CD8-positive, alpha-beta memory T cell (primary cell): ENCODE results near the gene PRKCSH. TPM values are rescaled to one million over a fixed set of nuclear protein-coding genes. Genes with fewer than 3 reads are reported as not detected.

Experiments used
- CTCF ChIA-PET: fragments of 350-600 bp; sonication (Branson Sonifier 250); formaldehyde crosslinking; loops from one replicate; lab custom pipeline; 2021; ENCODE audit warnings: antibody characterized with exemption; lab: Charles Lee
- POLR2A ChIA-PET: fragments of 350-600 bp; sonication (Branson Sonifier 250); formaldehyde crosslinking; loops from one replicate; lab custom pipeline; 2021; ENCODE audit warnings: antibody characterized with exemption; lab: Charles Lee
- DNase-seq, 5 donors: peaks; one replicate each; pipeline versions ENCODE4 v3.0.0 to v3.0.0-alpha.2; 2020 to 2022; ENCODE audit warnings: mixed read lengths in 1 of 5
- H3K27ac ChIP-seq: one replicate; pipeline ENCODE4 v1.7.0; 2013; ENCODE audit warnings: low read depth, mild to moderate bottlenecking, low read length, moderate library complexity
- H3K27me3 ChIP-seq: 2 replicates; pipeline ENCODE4 v1.7.0; 2013; ENCODE audit warnings: low read length, mild to moderate bottlenecking; ENCODE audit not compliant: insufficient read depth, poor library complexity, severe bottlenecking
- H3K36me3 ChIP-seq: 2 replicates; pipeline ENCODE4 v1.7.0; 2013; ENCODE audit warnings: mild to moderate bottlenecking, low read length, moderate library complexity; ENCODE audit not compliant: insufficient read depth
- H3K4me1 ChIP-seq: 2 replicates; pipeline ENCODE4 v1.7.0; 2013; ENCODE audit warnings: mild to moderate bottlenecking, low read length, moderate library complexity; ENCODE audit not compliant: insufficient read depth
- H3K4me3 ChIP-seq: 2 replicates; pipeline ENCODE4 v1.7.0; 2013; ENCODE audit warnings: mild to moderate bottlenecking, low read length
- H3K9me3 ChIP-seq: 2 replicates; pipeline ENCODE4 v1.7.0; 2013; ENCODE audit warnings: mild to moderate bottlenecking, low read length
- H3K27ac Mint-ChIP-seq, 8 donors: one replicate each; pipeline ENCODE4 v1.8.0; 2020 to 2021; ENCODE audit warnings: mixed read lengths in 8 of 8, mild to moderate bottlenecking in 6 of 8, inconsistent platforms in 3 of 8, moderate library complexity in 3 of 8
- H3K27me3 Mint-ChIP-seq, 2 donors: one replicate each; pipeline ENCODE4 v1.8.0; 2020 to 2021; ENCODE audit warnings: mixed read lengths in 2 of 2, mild to moderate bottlenecking in 1 of 2, moderate library complexity in 1 of 2
- H3K36me3 Mint-ChIP-seq, 3 donors: one replicate each; pipeline ENCODE4 v1.8.0; 2020 to 2021; ENCODE audit warnings: mixed read lengths in 3 of 3, inconsistent platforms in 1 of 3, mild to moderate bottlenecking in 1 of 3
- H3K4me1 Mint-ChIP-seq, 3 donors: one replicate each; pipeline ENCODE4 v1.8.0; 2020 to 2021; ENCODE audit warnings: mixed read lengths in 3 of 3, inconsistent platforms in 1 of 3, mild to moderate bottlenecking in 1 of 3
- H3K4me3 Mint-ChIP-seq, 7 donors: one replicate each; pipeline ENCODE4 v1.8.0; 2020 to 2021; ENCODE audit warnings: mixed read lengths in 7 of 7, mild to moderate bottlenecking in 6 of 7, moderate library complexity in 4 of 7, inconsistent platforms in 2 of 7
- H3K9me3 Mint-ChIP-seq, 5 donors: one replicate each; pipeline ENCODE4 v1.8.0; 2020 to 2022; ENCODE audit warnings: mixed read lengths in 5 of 5, mild to moderate bottlenecking in 3 of 5, moderate library complexity in 2 of 5, inconsistent platforms in 1 of 5
- polyA plus RNA-seq: library from polyadenylated mRNA; unstranded; fragments of 300-500 nt; fragmentation: Illumina TruSeq; gene quantifications from one replicate; pipeline ENCODE4 v1.2.3, GENCODE V29; 2021
- total RNA-seq, 2 experiments: library from RNA; stranded (reverse); gene quantifications; one replicate each; pipeline ENCODE4 v1.2.3, GENCODE V29; 2021

The PRKCSH gene
- total and polyA plus RNA-seq, 3 experiments from 2014 or later: 60.7 to 272 (median 262) TPM

DNA sequence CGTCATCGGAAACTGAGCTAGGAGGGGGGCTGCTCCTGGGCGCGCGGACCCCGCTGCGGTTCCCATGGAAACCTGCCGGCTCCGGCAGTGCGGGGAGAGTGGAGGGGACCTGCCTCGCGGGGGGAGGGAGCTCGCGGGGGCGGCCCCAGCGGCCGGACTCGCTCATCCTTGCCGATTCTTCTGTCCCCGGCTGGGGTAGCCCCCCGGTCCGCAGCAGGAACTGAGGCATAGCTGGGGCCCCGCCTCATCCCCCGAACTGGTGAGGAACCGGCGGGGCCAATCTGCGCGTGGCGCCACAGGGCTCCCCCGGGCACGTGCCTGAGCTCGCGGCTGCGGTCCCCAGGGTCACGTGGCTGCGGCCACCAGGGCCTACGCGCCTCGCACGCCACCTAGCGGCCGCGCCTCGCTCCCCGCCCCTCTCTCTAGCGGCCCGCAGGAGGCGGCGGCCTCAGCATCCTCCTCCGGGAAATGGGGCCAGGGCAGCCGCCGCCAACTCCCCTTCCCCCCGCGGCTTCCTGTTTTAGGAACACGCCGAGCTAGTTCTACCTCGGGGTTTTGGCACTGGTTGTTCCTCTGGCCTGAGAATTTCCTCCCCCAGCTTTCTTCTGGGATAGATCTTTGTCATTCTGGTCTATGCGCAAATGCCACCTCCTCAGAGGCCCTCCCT lies 47.1 kb downstream of the PRKCSH start:
- H3K4me3 ChIP-seq: peak overlapping the region; percentile 39
- H3K36me3 ChIP-seq: no peaks in the 10 kb centered on the region
- no peaks in the 10 kb centered on the region for H3K9me3 ChIP-seq
- H3K27ac ChIP-seq: no peak overlapping the region
- Mint-ChIP-seq H3K9me3 (no peaks in the 10 kb centered on the region), H3K27ac (peak overlapping the region in 4 of 8 donors; percentile 34 to 52 (median 48)), H3K27me3 (peaks cover 26 to 28% of the 10 kb centered on the region in 2 donors), H3K4me3 (peak overlapping the region; percentile 38 to 79 (median 61)), H3K4me1 (peaks cover 19 to 26% (median 25%) of the 10 kb centered on the region in 3 donors), H3K36me3 (peaks cover 0 to 17% (median 1%) of the 10 kb centered on the region in 3 donors)
- ChIA-PET CTCF (interaction anchor here (0.6 to 3.3 kb wide), 36 partner anchors 9 to 447 kb away, joined by 3 to 35 read pairs (median 4); partner anchors contain the start of genes CCDC159, ECSIT, ELOF1 and EPOR), POLR2A (interaction anchor here (0.5 to 1.7 kb wide), 6 partner anchors 23 to 851 kb away, joined by 3 to 9 read pairs (median 3); partner anchors contain the start of genes PRKCSH, ZNF563 and ZNF653)
- H3K27me3 ChIP-seq: peaks cover 15% of the 10 kb centered on the region
- H3K4me1 ChIP-seq: peaks cover 23% of the 10 kb centered on the region
- peak; percentile 80 to 89 (median 85) for DNase-seq

DNA sequence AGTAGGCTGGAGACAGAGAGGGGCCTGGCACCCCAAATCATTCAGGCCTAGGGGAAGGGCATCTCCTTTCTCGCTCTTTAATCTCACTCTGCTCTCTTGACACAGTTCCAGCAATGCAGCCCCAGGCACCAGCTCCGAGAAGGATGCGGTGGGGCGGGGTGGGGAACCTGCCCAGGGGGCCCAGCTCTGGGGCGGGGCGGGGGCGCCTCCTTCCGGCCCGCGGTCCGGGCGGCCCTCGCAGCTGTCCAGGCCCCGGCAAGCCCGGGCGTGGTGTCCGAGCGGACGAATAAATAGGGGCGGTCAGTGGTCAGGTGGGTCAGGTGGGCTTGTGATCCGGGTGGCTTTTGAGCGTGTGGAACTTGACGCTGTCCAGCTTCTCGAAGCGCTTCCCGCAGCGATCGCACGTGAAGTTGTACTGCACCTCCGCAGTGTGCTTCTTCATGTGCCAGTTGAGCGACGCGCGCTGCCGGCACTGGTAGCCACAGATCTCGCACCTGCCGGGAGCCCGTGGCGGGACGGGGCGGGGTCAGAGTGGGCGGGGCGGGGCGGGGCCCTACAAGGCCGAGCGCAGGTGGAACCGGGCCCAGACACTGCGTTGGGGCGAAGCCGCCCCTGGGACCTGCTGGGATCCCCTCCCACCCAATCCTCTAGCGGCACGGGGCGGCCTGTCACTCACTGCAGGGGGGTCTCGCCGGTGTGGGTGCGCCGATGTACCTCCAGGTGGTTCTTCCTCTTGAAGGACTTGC lies 48.1 kb downstream of the PRKCSH start:
- Mint-ChIP-seq H3K9me3 (no peaks in the 10 kb centered on the region), H3K4me1 (peaks cover 19 to 26% (median 25%) of the 10 kb centered on the region in 3 donors), H3K4me3 (peak overlapping the region in 1 of 7 donors; percentile 20), H3K36me3 (peaks cover 0 to 19% (median 1%) of the 10 kb centered on the region in 3 donors), H3K27ac (no peak overlapping the region), H3K27me3 (peaks cover 21 to 26% of the 10 kb centered on the region in 2 donors)
- Histone ChIP-seq H3K36me3 (no peaks in the 10 kb centered on the region), H3K9me3 (no peaks in the 10 kb centered on the region), H3K27ac (no peak overlapping the region), H3K4me1 (peaks cover 23% of the 10 kb centered on the region), H3K27me3 (peaks cover 15% of the 10 kb centered on the region), H3K4me3 (no peak overlapping the region)
- DNase-seq: no peak
- CTCF ChIA-PET: interaction anchor here (1.0 to 3.3 kb wide), 16 partner anchors 8 to 357 kb away, joined by 3 to 35 read pairs (median 6); partner anchors contain the start of genes CCDC159, ECSIT, EPOR and SWSAP1
- POLR2A ChIA-PET: interaction anchor here (1.1 to 1.7 kb wide), 3 partner anchors 48 to 108 kb away, joined by 3 to 9 read pairs (median 5); partner anchors contain the start of gene PRKCSH

DNA sequence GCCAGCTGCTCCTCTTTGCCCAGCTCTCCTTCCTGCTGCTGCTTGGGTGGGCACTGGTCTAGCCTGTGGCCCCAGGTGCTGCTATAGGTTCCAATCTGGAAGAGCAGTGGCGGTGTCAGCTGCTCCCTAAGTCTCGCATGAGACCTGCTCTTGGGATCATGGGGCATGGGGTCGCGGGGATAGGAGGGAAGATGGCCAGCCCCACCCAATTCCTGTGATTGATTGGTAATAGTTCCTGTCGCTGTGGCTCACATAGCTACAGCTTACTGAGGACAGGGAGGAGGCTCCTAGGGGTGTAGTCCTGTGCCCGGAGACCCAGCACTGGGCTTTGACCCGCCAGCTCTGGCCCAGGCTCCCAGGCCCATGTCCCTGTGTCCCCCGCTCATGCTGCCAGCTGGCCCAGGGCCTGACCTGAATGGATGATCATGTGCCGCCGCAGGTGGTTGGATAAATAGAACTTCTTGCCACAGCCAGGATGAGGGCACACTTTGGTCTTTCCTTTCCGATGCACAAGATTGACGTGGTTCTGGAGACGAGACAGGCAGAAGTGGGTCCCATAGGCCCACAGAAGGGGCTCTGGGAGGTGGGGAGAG lies 49.9 kb downstream of the PRKCSH start:
- ChIA-PET POLR2A (interaction anchor here (0.6 kb wide), 1 partner anchor 1711 kb away, joined by 3 read pairs; no protein-coding TSS in a partner anchor), CTCF (interaction anchor here (1.0 to 2.7 kb wide), 2 partner anchors 30 to 104 kb away, joined by 3 to 10 read pairs; no protein-coding TSS in a partner anchor)
- H3K9me3 ChIP-seq: no peaks in the 10 kb centered on the region
- Mint-ChIP-seq H3K4me1 (peaks cover 15 to 25% (median 22%) of the 10 kb centered on the region in 3 donors), H3K27ac (no peak overlapping the region), H3K36me3 (peaks cover 0 to 30% (median 3%) of the 10 kb centered on the region in 3 donors), H3K4me3 (no peak overlapping the region), H3K27me3 (peaks cover 14 to 19% of the 10 kb centered on the region in 2 donors), H3K9me3 (no peaks in the 10 kb centered on the region)
- no peak for DNase-seq
- H3K36me3 ChIP-seq: no peaks in the 10 kb centered on the region
- peaks cover 15% of the 10 kb centered on the region for H3K27me3 ChIP-seq
- H3K27ac ChIP-seq: no peak overlapping the region
- H3K4me3 ChIP-seq: no peak overlapping the region
- H3K4me1 ChIP-seq: peaks cover 23% of the 10 kb centered on the region

DNA sequence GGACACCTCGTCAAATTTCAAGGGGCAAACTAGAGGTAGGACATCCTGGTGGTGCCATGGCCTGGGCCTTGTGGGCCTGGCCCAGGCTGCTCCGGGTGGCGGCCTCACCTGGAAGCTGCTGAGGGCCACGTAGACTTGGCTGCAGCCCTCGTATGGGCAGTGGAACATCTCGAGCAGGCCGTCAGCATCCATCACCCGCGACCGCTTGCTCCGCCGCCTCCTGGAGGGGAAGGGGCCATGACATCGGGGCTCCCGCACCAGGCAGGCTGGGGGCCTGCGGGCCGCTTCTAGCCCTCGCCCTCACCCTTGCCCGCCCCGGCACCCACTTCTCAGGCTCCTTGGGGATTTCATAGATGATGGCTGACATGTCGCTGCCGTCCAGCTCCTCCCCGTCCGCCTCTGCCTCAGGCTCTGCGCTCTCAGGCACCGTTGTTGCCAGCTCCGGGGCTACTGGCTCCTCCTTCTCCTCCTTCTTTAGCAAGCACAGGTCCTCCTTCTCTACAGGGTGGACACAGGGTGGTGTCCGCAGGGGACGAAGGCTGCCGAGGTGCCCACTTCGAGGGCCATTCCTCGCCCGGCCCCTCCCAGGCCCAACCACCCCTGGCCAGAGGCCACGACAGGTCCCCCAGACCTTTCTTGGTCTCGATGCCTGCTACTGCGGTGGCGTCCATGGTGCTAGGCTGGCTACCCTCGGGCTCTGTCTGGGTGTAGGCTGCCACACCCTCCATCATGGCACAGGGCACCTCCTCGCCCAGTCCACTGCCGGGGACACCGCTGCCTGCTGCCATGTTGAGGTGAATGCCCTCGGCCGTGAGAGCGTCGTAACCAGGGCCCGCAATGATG lies 51.4 kb downstream of the PRKCSH start:
- H3K4me3 ChIP-seq: no peak overlapping the region
- Mint-ChIP-seq H3K4me1 (peaks cover 8 to 17% (median 12%) of the 10 kb centered on the region in 3 donors), H3K9me3 (no peaks in the 10 kb centered on the region), H3K4me3 (no peak overlapping the region), H3K27ac (no peak overlapping the region), H3K36me3 (peaks cover 0 to 40% (median 8%) of the 10 kb centered on the region in 3 donors), H3K27me3 (peaks cover 4 to 11% of the 10 kb centered on the region in 2 donors)
- peaks cover 14% of the 10 kb centered on the region for H3K4me1 ChIP-seq
- POLR2A ChIA-PET: interaction anchor here (0.6 kb wide), 1 partner anchor 26 kb away, joined by 3 read pairs; no protein-coding TSS in a partner anchor
- H3K36me3 ChIP-seq: no peaks in the 10 kb centered on the region
- DNase-seq: no peak
- no peak overlapping the region for H3K27ac ChIP-seq
- CTCF ChIA-PET: interaction anchor here (2.7 kb wide), 1 partner anchor 106 kb away, joined by 10 read pairs; no protein-coding TSS in a partner anchor
- peaks cover 6% of the 10 kb centered on the region for H3K27me3 ChIP-seq
- H3K9me3 ChIP-seq: no peaks in the 10 kb centered on the region

DNA sequence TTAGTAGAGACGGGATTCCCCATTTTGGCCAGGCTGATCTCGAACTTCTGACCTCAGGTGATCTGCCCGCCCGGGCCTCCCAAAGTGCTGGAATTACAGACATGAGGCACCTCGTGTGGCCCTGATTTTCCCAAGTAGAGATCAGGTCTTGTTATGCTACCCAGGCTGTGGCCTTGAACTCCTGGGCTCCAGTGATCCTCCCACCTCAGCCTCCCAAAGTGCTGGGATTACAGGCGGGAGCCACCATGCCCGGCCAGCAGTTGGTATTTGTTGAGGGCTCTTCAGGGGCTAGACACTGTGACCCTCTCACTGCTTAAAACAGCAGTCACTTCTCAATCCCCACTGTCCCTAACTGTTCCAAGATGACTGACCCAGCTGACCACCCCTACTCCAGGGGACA lies 53.9 kb downstream of the PRKCSH start:
- Mint-ChIP-seq H3K4me3 (no peak overlapping the region), H3K9me3 (no peaks in the 10 kb centered on the region), H3K36me3 (peaks cover 0 to 49% (median 8%) of the 10 kb centered on the region in 3 donors), H3K27ac (no peak overlapping the region), H3K4me1 (no peaks in the 10 kb centered on the region), H3K27me3 (no peaks in the 10 kb centered on the region)
- Histone ChIP-seq H3K27me3 (no peaks in the 10 kb centered on the region), H3K4me3 (no peak overlapping the region), H3K27ac (no peak overlapping the region), H3K9me3 (no peaks in the 10 kb centered on the region), H3K4me1 (no peaks in the 10 kb centered on the region), H3K36me3 (no peaks in the 10 kb centered on the region)
- POLR2A ChIA-PET: no interaction called here
- DNase-seq: no peak
- CTCF ChIA-PET: no interaction called here

DNA sequence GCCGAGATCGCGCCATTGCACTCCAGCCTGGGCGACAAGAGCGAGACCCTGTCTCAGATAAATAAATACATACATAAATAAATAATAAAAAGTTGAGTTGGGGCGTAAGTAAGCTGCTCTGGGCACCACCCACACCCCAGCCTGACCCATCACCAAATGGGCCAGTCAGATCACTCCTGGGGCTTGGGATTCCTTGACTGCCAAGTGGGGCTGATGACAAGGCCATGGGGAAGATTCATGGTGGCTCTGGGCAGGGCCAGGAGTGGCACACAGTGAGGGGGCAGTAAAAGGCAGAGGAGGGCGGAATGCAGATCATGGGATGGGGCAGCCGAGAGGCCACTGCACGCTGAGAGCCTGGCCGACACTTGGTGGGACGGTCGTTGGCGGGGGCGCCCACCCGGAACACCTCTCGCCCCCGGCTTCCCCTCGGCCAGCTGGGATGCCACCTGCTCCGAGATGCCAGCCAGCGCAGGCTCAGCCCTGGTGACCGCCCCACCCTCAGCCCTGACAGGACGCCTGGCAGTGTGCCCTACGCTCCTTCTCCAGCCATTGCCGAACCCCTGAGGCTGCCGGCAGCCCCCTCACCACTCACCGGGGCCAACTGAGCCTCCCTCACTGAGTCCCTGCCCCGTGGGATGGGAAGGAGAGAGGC lies 59.3 kb downstream of the PRKCSH start:
- Mint-ChIP-seq H3K27me3 (no peaks in the 10 kb centered on the region), H3K4me3 (no peak overlapping the region), H3K4me1 (peaks cover 0 to under 1% (median 0%) of the 10 kb centered on the region in 3 donors), H3K9me3 (no peaks in the 10 kb centered on the region), H3K36me3 (peaks cover 0 to 59% (median 7%) of the 10 kb centered on the region in 3 donors), H3K27ac (peak overlapping the region in 2 of 8 donors; percentile 76 to 77)
- ChIA-PET CTCF (interaction anchor here (1.1 to 1.4 kb wide), 2 partner anchors 12 to 91 kb away, joined by 3 read pairs; no protein-coding TSS in a partner anchor), POLR2A (no interaction called here)
- Histone ChIP-seq H3K4me3 (no peak overlapping the region), H3K9me3 (no peaks in the 10 kb centered on the region), H3K27ac (no peak overlapping the region), H3K27me3 (no peaks in the 10 kb centered on the region), H3K36me3 (no peaks in the 10 kb centered on the region), H3K4me1 (no peaks in the 10 kb centered on the region)
- DNase-seq: no peak
